Activated T-cell treated with anti-CD3 and anti-CD28 coated beads for 48 hours (primary cell): ENCODE results near the gene GFER.

Experiments
- DNase-seq: peaks from one replicate; pipeline ENCODE4 v3.0.0-alpha.2; 2020; ENCODE audit warnings: low read depth

GFER gene

GRCh38 chr16:1974157-1975070, 9.6 kb upstream of the GFER start:
- no peak for DNase-seq

GRCh38 chr16:1975432-1976215, 8.4 kb upstream of the GFER start:
- DNase-seq: no peak

- DNase-seq: no peak
These were observed 7.8 kb upstream of the GFER start for GRCh38 chr16:1976216-1976520.

GRCh38 chr16:1976951-1977874, 6.8 kb upstream of the GFER start:
- DNase-seq: no peak

- DNase-seq: no peak
These were observed 6.1 kb upstream of the GFER start for GRCh38 chr16:1977875-1978268.

- DNase-seq: no peak
These were observed 5.4 kb upstream of the GFER start for GRCh38 chr16:1978476-1979120.

GRCh38 chr16:1979271-1980029, 4.5 kb upstream of the GFER start:
- no peak for DNase-seq

GRCh38 chr16:1980030-1980769, 3.8 kb upstream of the GFER start:
- no peak for DNase-seq

GRCh38 chr16:1980770-1981087, 3.3 kb upstream of the GFER start:
- DNase-seq: no peak

GRCh38 chr16:1981398-1981836, 2.6 kb upstream of the GFER start, which contains the start of gene NOXO1:
Gene NOXO1 (minus strand): TSS chr16:1981469. CDS start chr16:1981179, 290 bp downstream.
- no peak for DNase-seq

GRCh38 chr16:1982013-1982433, 2.0 kb upstream of the GFER start:
- no peak for DNase-seq

- no peak for DNase-seq
These were observed 926 bp upstream of the GFER start for GRCh38 chr16:1982991-1983543.

GRCh38 chr16:1984347-1985225, 593 bp downstream of the GFER start:
- no peak for DNase-seq

GRCh38 chr16:1985466-1986150, 1.6 kb downstream of the GFER start:
- no peak for DNase-seq

- DNase-seq: no peak
These were observed 3.2 kb downstream of the GFER start for GRCh38 chr16:1987198-1987597.

- DNase-seq: no peak
These were observed 5.5 kb downstream of the GFER start, which contains the start of gene SYNGR3 for GRCh38 chr16:1989209-1990100. Gene SYNGR3 (plus strand): TSS chr16:1989970. CDS start chr16:1990103, 133 bp downstream.

- DNase-seq: no peak
These were observed 6.0 kb downstream of the GFER start for GRCh38 chr16:1990101-1990350.
